GM12873 (cell line): ENCODE data around the gene FANCB.

Experiments used
- TF ChIP-seq, protein P1 (sequence below): IDR thresholded peaks from 2 replicates; pipeline ENCODE4 v1.5.1; 2012; ENCODE audit warnings: low read depth, mild to moderate bottlenecking, moderate library complexity, low read length, control low read depth; ENCODE audit not compliant: insufficient read depth; ENCODE audit errors: missing control alignments

The FANCB gene

DNA sequence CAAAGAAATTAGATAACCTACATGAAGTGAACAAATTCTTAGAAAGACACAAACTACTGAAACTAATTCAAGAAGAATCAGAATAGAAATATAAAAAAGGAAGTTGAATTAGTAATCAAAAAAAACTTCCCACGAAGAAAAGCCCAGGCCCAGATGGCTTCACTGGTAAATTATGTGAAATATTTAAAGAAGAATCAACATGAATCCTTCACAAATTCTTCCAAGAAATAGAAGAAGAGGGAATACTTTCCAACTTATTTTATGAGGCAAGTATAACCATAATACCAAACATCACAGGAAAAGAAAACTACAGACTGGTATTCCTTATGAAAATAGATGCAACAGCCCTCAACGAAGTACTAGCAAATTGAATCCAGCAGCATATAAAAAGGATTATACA, 31.0 kb upstream of the FANCB start:
- TF ChIP-seq, protein P1, sequence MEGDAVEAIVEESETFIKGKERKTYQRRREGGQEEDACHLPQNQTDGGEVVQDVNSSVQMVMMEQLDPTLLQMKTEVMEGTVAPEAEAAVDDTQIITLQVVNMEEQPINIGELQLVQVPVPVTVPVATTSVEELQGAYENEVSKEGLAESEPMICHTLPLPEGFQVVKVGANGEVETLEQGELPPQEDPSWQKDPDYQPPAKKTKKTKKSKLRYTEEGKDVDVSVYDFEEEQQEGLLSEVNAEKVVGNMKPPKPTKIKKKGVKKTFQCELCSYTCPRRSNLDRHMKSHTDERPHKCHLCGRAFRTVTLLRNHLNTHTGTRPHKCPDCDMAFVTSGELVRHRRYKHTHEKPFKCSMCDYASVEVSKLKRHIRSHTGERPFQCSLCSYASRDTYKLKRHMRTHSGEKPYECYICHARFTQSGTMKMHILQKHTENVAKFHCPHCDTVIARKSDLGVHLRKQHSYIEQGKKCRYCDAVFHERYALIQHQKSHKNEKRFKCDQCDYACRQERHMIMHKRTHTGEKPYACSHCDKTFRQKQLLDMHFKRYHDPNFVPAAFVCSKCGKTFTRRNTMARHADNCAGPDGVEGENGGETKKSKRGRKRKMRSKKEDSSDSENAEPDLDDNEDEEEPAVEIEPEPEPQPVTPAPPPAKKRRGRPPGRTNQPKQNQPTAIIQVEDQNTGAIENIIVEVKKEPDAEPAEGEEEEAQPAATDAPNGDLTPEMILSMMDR: no peak

DNA sequence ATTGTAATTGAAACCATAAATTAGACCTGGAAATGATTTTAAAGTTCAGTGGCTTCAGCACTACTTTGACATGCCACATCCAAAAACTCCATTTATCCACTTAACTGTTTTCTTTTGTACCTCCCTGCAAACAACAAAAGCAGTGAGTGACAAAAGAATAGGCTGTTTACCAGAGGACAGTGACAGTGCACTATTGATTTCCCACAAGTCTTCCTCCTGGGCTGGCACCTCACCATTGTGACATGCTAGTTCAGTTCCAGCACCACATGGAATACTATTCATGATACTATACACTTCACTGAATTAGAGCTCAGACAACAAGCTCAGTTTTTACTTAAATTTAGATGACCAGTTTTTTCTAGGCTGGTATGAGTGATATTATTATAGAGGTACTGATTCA, 29.7 kb upstream of the FANCB start:
- TF ChIP-seq, protein P1: no peak

DNA sequence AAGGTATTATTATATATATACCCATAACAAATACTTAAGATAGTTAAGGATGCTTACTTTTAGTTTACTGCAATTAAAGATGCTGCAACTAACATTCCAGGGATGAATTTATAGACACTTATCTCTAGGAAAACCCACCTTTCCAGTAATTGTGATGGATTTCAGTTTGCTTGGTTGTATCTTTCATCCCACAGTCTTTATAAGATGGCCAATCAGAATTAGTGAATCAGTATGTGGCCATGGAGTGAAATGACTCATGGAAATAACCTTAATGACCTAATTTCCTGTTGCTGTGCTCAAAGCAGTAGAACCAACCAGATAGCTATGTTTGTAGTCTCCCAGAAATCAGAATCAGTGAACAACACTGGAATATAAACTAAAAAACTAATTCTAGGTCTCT, 26.7 kb upstream of the FANCB start:
- TF ChIP-seq, protein P1: no peak

DNA sequence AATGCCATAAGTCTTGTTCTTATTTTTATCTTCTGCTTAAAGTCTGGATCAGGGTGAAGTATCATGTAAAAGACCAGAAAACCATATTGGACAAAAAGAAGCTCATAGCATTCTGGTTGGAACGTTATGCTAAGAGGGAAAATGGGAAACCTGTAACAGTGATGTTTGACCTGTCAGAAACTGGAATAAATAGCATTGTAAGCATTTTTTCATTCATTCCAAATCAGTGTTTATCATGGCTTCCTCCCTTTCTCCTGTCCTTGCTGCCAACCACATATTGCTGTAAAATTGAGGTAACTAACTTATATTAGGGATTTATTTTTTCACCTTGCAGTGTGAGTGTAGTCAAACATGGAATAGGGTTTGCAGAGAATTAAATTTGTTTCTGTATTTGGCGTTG, 24.2 kb upstream of the FANCB start:
- TF ChIP-seq, protein P1: no peak

DNA sequence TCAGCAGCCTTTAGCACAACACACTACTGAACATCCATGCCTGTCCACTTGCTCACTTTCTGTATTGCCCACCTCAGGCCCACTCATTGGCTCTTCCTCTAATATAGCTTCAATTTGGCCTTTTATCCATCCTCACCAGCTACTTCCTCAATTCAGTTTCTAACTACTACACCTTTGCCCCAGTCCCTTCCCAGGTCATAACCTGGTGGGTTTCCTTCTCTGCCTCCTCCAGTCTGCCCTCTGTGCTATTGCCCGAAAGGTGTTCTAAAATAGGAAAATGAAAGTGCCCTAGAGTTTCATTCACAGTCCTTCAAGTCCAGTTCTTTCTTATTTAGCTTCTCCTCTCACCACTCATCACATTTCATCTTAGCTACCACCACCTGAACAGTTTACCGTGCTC, 23.4 kb upstream of the FANCB start:
- TF ChIP-seq, protein P1: no peak

DNA sequence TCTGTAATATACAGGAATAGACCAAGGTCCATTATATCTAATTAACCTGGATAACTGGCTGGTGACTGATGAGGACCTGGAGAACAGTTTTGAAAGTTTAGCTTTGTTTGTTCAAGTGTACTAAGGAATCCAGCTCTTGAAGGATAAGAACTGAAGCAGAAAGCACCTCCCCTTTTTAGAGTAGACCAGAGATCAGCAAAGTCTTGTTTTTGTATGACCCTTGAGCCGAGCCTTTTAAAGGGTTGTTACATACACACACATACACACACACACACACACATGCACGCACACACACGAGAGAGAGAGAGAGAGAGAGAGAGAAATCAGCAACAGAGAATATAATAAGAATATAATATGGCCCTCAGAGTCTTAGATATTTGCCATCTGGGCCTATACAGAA, 13.4 kb upstream of the FANCB start:
- TF ChIP-seq, protein P1: no peak

DNA sequence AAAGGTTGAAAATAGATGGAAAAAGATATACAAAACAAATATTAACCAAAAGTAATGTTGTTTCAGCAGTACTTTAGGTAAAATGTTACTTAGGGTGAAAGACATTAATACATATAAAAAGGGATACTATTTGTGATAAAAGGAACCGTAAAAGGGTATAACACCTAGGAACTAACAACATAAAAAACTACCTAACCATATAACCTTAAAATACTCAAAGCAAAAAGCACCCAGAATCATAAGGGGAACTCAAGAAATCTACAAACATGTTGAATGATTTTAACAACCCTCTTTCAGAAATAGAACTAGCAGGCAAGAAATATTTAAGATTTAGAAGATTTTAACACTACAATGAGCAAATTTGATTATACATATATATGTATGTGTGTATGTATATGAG, 11.8 kb upstream of the FANCB start:
- TF ChIP-seq, protein P1: no peak
